HepG2 (cell line): ENCODE results near the gene SPATS2. TPM values are rescaled to one million over a fixed set of nuclear protein-coding genes. Genes with fewer than 3 reads are reported as not detected.
A peak's percentile ranks its signal among the peaks of the same experiment; 100 is the strongest.

Source experiments
- ATAC-seq: fragments of 200-7000 bp; cut with Tn5 transposase; 3 replicates; pipeline ENCODE4 v1.9.1; 2020; ENCODE audit warnings: mild to moderate bottlenecking, moderate library complexity
- BruUV-seq: library from RNA; stranded (reverse); fragments of 400-500 nt; replicated peaks from 2 replicates; lab custom pipeline; 2021; lab: Mats Ljungman, UMichigan
- CTCF ChIA-PET: fragments of 300-600 bp; formaldehyde crosslinking; extraction: SDS; loops from one replicate; lab custom pipeline; 2021; ENCODE audit warnings: low total read pairs, inconsistent platforms, low intra/inter-chr PET ratio; lab: Yijun Ruan, JAX
- POLR2A ChIA-PET: fragments of 350-600 bp; sonication (Branson Sonifier 250); formaldehyde crosslinking; loops from one replicate; lab custom pipeline; 2020; ENCODE audit warnings: antibody characterized with exemption, inconsistent platforms; lab: Yijun Ruan, JAX
- DNase-seq: peaks from one replicate; pipeline ENCODE4 v3.0.0-alpha.2; 2015; ENCODE audit warnings: low spot score
- FAIRE-seq: peaks from 3 replicates; lab custom pipeline; 2011; peaks lifted over from hg19 to GRCh38; lab: Jason Lieb, UNC
- H2AFZ ChIP-seq: one replicate; pipeline ENCODE4 v1.6.1; 2011; ENCODE audit warnings: low read length, inconsistent platforms
- H3K27ac ChIP-seq: fragments of 300-600 bp; 3 replicates; pipeline ENCODE4 v1.8.0; 2011; ENCODE audit warnings: mixed run types, mild to moderate bottlenecking, mixed read lengths, low read length, inconsistent platforms; ENCODE audit not compliant: insufficient read depth; ENCODE audit errors: extremely low read length
- H3K27me3 ChIP-seq, 2 experiments: fragments of 200-600 bp in 1 of 2; 2 replicates in 1 of 2; 3 replicates in 1 of 2; pipeline versions ENCODE4 v1.6.0 to v1.8.0; 2011; ENCODE audit warnings: low read length in 2 of 2, mild to moderate bottlenecking in 2 of 2, moderate library complexity in 2 of 2, inconsistent platforms in 1 of 2; ENCODE audit not compliant: insufficient read depth in 2 of 2, control insufficient read depth in 1 of 2
- H3K36me3 ChIP-seq, 2 experiments: fragments of 200-600 bp in 1 of 2; replicated peaks in 1 of 2; 2 replicates in 1 of 2; 3 replicates in 1 of 2; pipeline versions ENCODE4 v1.5.1 to v1.8.0; 2011; ENCODE audit warnings: low read length in 2 of 2, inconsistent platforms in 1 of 2; ENCODE audit not compliant: insufficient read depth in 2 of 2, control insufficient read depth in 1 of 2
- H3K4me1 ChIP-seq: 2 replicates; pipeline ENCODE4 v1.5.1; 2012; ENCODE audit warnings: low read length, inconsistent platforms; ENCODE audit not compliant: insufficient read depth
- H3K4me2 ChIP-seq: 2 replicates; pipeline ENCODE4 v1.6.0; 2011; ENCODE audit warnings: low read depth, low read length, inconsistent platforms
- H3K4me3 ChIP-seq, 3 experiments: fragments of 200-600 bp in 1 of 3; sonication (generic), shearing (Covaris generic) in 1 of 3; replicated peaks in 1 of 3; 2 replicates each; pipeline ENCODE4 v1.5.1; 2011 to 2016; ENCODE audit warnings: low read length in 3 of 3, inconsistent platforms in 2 of 3, low read depth in 2 of 3, mild to moderate bottlenecking in 2 of 3, control low read depth in 1 of 3, mixed read lengths in 1 of 3; ENCODE audit not compliant: insufficient read depth in 1 of 3
- H3K79me2 ChIP-seq: one replicate; pipeline ENCODE4 v1.6.1; 2011; ENCODE audit warnings: low read length, inconsistent platforms; ENCODE audit not compliant: insufficient read depth
- H3K9ac ChIP-seq: 2 replicates; pipeline ENCODE4 v1.6.0; 2011; ENCODE audit warnings: mild to moderate bottlenecking, low read depth, low read length, inconsistent platforms; ENCODE audit not compliant: insufficient read depth
- H3K9me3 ChIP-seq: 2 replicates; pipeline ENCODE4 v1.5.1; 2012; ENCODE audit warnings: mild to moderate bottlenecking, low read length
- H4K20me1 ChIP-seq: 2 replicates; pipeline ENCODE4 v1.6.0; 2011; ENCODE audit warnings: inconsistent platforms, mild to moderate bottlenecking, low read length, moderate library complexity; ENCODE audit not compliant: insufficient read depth
- ASH2L ChIP-seq: fragments of 300-600, 200-600 bp; sonication (generic); IDR thresholded peaks from 2 replicates; pipeline ENCODE4 v1.7.0; 2017; ENCODE audit warnings: low read depth, mild to moderate bottlenecking, moderate library complexity, mixed read lengths, low read length; ENCODE audit not compliant: insufficient read length
- ERF ChIP-seq: IDR thresholded peaks from 2 replicates; pipeline ENCODE4 v1.6.1; 2018; ENCODE audit warnings: missing biosample characterization, missing genetic modification reagents
- FOXA1 ChIP-seq, 2 experiments: fragments of 450-650 bp in 1 of 2; sonication (generic) in 1 of 2; formaldehyde crosslinking in 1 of 2; IDR thresholded peaks; 2 replicates each; pipeline versions ENCODE4 v1.4.0 to v1.6.1; 2016 to 2020; ENCODE audit warnings: missing genetic modification reagents in 1 of 2
- MIXL1 ChIP-seq: IDR thresholded peaks from 2 replicates; pipeline ENCODE4 v1.6.1; 2016
- MXD4 ChIP-seq: IDR thresholded peaks from 2 replicates; pipeline ENCODE4 v1.6.1; 2016; ENCODE audit warnings: mild to moderate bottlenecking, missing biosample characterization, missing genetic modification reagents
- NONO ChIP-seq, 2 experiments: fragments of 450-650 bp in 1 of 2; sonication (generic) in 1 of 2; formaldehyde crosslinking in 1 of 2; IDR thresholded peaks in 1 of 2; conservative IDR thresholded peaks in 1 of 2; 2 replicates each; pipeline versions ENCODE4 v1.6.1 to v1.8.0; 2017 to 2022; ENCODE audit warnings: mild to moderate bottlenecking in 1 of 2, missing genetic modification reagents in 1 of 2, moderate library complexity in 1 of 2
- PAX8 ChIP-seq: sonication (generic); formaldehyde crosslinking; IDR thresholded peaks from 2 replicates; pipeline ENCODE4 v1.8.0; 2022; ENCODE audit warnings: mild to moderate bottlenecking, missing genetic modification reagents, borderline replicate concordance
- RBFOX2 ChIP-seq: fragments of 200-400 bp; formaldehyde crosslinking; IDR thresholded peaks from 2 replicates; pipeline ENCODE4 v1.6.1; 2017; ENCODE audit warnings: low read depth, mild to moderate bottlenecking, low read length
- SRY ChIP-seq: sonication (generic); formaldehyde crosslinking; IDR thresholded peaks from 2 replicates; pipeline ENCODE4 v1.8.0; 2022; ENCODE audit warnings: mild to moderate bottlenecking, missing genetic modification reagents
- TEAD2 ChIP-seq: sonication (generic); formaldehyde crosslinking; IDR thresholded peaks from 2 replicates; pipeline ENCODE4 v1.9.0; 2021; ENCODE audit warnings: missing genetic modification reagents
- ZBTB26 ChIP-seq: IDR thresholded peaks from 2 replicates; pipeline ENCODE4 v1.6.1; 2016; ENCODE audit warnings: missing compliant biosample characterization, missing genetic modification reagents, borderline replicate concordance
- ZNF235 ChIP-seq: sonication (generic); formaldehyde crosslinking; IDR thresholded peaks from 2 replicates; pipeline ENCODE4 v1.8.1; 2023; ENCODE audit warnings: mild to moderate bottlenecking, missing genetic modification reagents, borderline replicate concordance
- ZNF577 ChIP-seq: sonication (generic); formaldehyde crosslinking; IDR thresholded peaks from 2 replicates; pipeline ENCODE4 v1.4.0; 2020; ENCODE audit warnings: mild to moderate bottlenecking, low read depth, missing genetic modification reagents, borderline replicate concordance
- ZNF768 ChIP-seq: sonication (generic); formaldehyde crosslinking; IDR thresholded peaks from 2 replicates; pipeline ENCODE4 v1.4.0; 2020; ENCODE audit warnings: missing genetic modification reagents
- ZNF879 ChIP-seq: sonication (generic); formaldehyde crosslinking; IDR thresholded peaks from 2 replicates; pipeline ENCODE4 v1.8.1; 2023; ENCODE audit warnings: missing genetic modification reagents
- WGBS: methylation state at CpG from one replicate; pipeline ENCODE4 v1.1.6; 2017; ENCODE audit warnings: low lambda C conversion rate; 5-methylcytosine and 5-hydroxymethylcytosine counted together
- in situ Hi-C: cut with HindIII; loops from 2 replicates; pipeline ENCODE4 v1.10.0; 2017; ENCODE audit warnings: low pct_unique_long_range_greater_than_20kb; ENCODE audit not compliant: extremely low pct_ligation_motif_present
- intact Hi-C: fragments of 100-400 bp; cut with micrococcal nuclease; formaldehyde crosslinking; loops from one replicate; pipeline ENCODE4 v1.10.0; 2022; ENCODE audit not compliant: unreplicated experiment
- polyA plus RNA-seq, 8 experiments: library from polyadenylated mRNA; depleted of rRNA in 3 of 8; stranded (reverse) in 7 of 8; unstranded in 1 of 8; fragments of >200 nt; fragmentation: Illumina TruSeq in 4 of 8; extraction: Trizol in 4 of 8; gene quantifications; 2 replicates each; pipeline versions ENCODE4 v1.2.1 to v1.2.3, GENCODE V29; 2011 to 2016; ENCODE audit warnings: low read depth in 4 of 8, missing spikeins in 1 of 8, mixed read lengths in 1 of 8; ENCODE audit not compliant: insufficient read depth in 1 of 8
- total RNA-seq, 5 experiments: library from RNA; depleted of rRNA; stranded (reverse); fragments of >200 nt; fragmentation: Illumina TruSeq; extraction: Trizol; gene quantifications; 2 replicates each; pipeline ENCODE4 v1.2.3, GENCODE V29; 2016; ENCODE audit warnings: low read depth in 1 of 5
- TF ChIP-seq, protein P1 (sequence below): sonication (generic); formaldehyde crosslinking; IDR thresholded peaks from 2 replicates; pipeline ENCODE4 v1.5.0; 2020; ENCODE audit warnings: mild to moderate bottlenecking, missing genetic modification reagents, moderate library complexity
- TF ChIP-seq, protein P2 (sequence below), 2 experiments: sonication (generic) in 1 of 2; formaldehyde crosslinking in 1 of 2; IDR thresholded peaks; 2 replicates each; pipeline versions ENCODE4 v1.4.0 to v1.6.1; 2018 to 2020; ENCODE audit warnings: missing genetic modification reagents in 2 of 2, borderline replicate concordance in 1 of 2, low read depth in 1 of 2, mild to moderate bottlenecking in 1 of 2, missing biosample characterization in 1 of 2

Gene SPATS2
- total and polyA plus RNA-seq, 2 of the 13 experiments (the other 11 are each of a cell fraction or from before 2014, with no cell fraction given): 19.3 to 28.1 TPM

DNA sequence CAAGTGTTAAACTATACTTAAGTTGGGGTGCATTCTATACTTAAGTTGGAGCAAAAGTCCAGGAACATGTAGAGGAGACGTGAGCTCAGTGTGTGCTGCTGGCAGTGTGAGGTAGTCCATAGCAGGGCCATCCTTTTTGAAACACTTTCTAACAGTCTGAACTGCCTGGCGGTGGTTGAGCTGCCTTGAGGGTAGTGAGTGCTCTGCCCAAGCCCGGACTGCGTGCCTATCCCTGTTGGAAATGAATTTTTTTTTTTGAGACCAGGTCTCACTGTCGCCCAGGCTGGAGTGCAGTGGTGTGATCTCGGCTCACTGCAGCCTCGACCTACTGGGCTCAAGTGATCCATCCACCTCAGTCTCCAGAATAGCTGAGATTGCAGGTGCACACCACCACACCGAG lies 185.6 kb downstream of the SPATS2 start (continued):
- TF ChIP-seq ZNF235 (CRISPR knock-in tag) (no peak), TEAD2 (CRISPR knock-in tag) (no peak), ZBTB26 (CRISPR knock-in tag) (no peak), ASH2L (no peak), ERF (CRISPR knock-in tag) (no peak), ZNF879 (CRISPR knock-in tag) (no peak), ZNF768 (CRISPR knock-in tag) (no peak), RBFOX2 (no peak), FOXA1 (IDR thresholded peaks at IDR 0.05) (no peak), FOXA1 (CRISPR knock-in tag; IDR thresholded peaks at IDR 0.05) (no peak), SRY (CRISPR knock-in tag) (no peak), ZNF577 (CRISPR knock-in tag) (no peak), NONO (IDR thresholded peaks at IDR 0.05) (no peak), NONO (CRISPR knock-in tag; conservative IDR thresholded peaks at IDR 0.05) (no peak)

- ChIA-PET POLR2A (interaction anchor here (1.9 kb wide), 1 partner anchor 187 kb away, joined by 6 read pairs; the partner anchor contains the start of gene SPATS2), CTCF (interaction anchor here (1.1 to 1.3 kb wide), 2 partner anchors 16 to 27 kb away, joined by 4 to 5 read pairs; no protein-coding TSS in a partner anchor)
- H4K20me1 ChIP-seq: no peaks in the 10 kb centered on the region
- no peaks in the 10 kb centered on the region for H3K79me2 ChIP-seq
- intact Hi-C loops (loop anchor here (1.0 kb wide), 1 partner anchor 27 kb away; no protein-coding TSS in a partner anchor), in situ Hi-C loops (no loop called here)
- no peak overlapping the region for H3K9ac ChIP-seq
- H3K36me3 ChIP-seq: peaks cover 2 to 3% of the 10 kb centered on the region in 2 experiments; a peak in 2 of 5 replicates
- ATAC-seq: peak; percentile 58
- peak; percentile 85 for FAIRE-seq
- no TSS peak for BruUV-seq
- DNase-seq: peak; percentile 58
- no peak overlapping the region for H3K4me2 ChIP-seq
- H3K27me3 ChIP-seq: no peaks in the 10 kb centered on the region
- no peak overlapping the region for H3K27ac ChIP-seq
- H3K9me3 ChIP-seq: no peaks in the 10 kb centered on the region
- 62% methylated on average over 2 of the region's 2 CpGs for WGBS
- no peak overlapping the region for H3K4me3 ChIP-seq
- H3K4me1 ChIP-seq: peaks cover 47% of the 10 kb centered on the region
- no peak overlapping the region for H2AFZ ChIP-seq
- TF ChIP-seq, protein P1, sequence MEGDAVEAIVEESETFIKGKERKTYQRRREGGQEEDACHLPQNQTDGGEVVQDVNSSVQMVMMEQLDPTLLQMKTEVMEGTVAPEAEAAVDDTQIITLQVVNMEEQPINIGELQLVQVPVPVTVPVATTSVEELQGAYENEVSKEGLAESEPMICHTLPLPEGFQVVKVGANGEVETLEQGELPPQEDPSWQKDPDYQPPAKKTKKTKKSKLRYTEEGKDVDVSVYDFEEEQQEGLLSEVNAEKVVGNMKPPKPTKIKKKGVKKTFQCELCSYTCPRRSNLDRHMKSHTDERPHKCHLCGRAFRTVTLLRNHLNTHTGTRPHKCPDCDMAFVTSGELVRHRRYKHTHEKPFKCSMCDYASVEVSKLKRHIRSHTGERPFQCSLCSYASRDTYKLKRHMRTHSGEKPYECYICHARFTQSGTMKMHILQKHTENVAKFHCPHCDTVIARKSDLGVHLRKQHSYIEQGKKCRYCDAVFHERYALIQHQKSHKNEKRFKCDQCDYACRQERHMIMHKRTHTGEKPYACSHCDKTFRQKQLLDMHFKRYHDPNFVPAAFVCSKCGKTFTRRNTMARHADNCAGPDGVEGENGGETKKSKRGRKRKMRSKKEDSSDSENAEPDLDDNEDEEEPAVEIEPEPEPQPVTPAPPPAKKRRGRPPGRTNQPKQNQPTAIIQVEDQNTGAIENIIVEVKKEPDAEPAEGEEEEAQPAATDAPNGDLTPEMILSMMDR (CRISPR knock-in tag): peak; percentile 64
- 0 out of 2 replicates have a peak, but pooled peaks have one; percentile 23 for TF ChIP-seq MXD4 (CRISPR knock-in tag)
- TF ChIP-seq, protein P2, sequence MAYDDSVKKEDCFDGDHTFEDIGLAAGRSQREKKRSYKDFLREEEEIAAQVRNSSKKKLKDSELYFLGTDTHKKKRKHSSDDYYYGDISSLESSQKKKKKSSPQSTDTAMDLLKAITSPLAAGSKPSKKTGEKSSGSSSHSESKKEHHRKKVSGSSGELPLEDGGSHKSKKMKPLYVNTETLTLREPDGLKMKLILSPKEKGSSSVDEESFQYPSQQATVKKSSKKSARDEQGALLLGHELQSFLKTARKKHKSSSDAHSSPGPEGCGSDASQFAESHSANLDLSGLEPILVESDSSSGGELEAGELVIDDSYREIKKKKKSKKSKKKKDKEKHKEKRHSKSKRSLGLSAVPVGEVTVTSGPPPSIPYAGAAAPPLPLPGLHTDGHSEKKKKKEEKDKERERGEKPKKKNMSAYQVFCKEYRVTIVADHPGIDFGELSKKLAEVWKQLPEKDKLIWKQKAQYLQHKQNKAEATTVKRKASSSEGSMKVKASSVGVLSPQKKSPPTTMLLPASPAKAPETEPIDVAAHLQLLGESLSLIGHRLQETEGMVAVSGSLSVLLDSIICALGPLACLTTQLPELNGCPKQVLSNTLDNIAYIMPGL (CRISPR knock-in tag; IDR thresholded peaks at IDR 0.05; ENCODE audit: borderline replicate concordance in 1 of 2, low read depth in 1 of 2): 0 out of 4 replicates have a peak, but pooled peaks of 1 of the 2 experiments have one; percentile 22
- peak; percentile 82 for TF ChIP-seq MIXL1
- no peak for TF ChIP-seq PAX8 (CRISPR knock-in tag)
Observed at GRCh38 chr12:49553512-49554088, 186.3 kb downstream of the SPATS2 start.
